Fibroblast of the aortic adventitia (primary cell): ENCODE results near the gene OIP5. TPM values are rescaled to one million over a fixed set of nuclear protein-coding genes. Genes with fewer than 3 reads are reported as not detected.
"Not testable (repeated sequence)": the region's sequence is repeated elsewhere in the genome, so short reads cannot be mapped to it uniquely, and the experiment has no call there.

Source experiments
- DNase-seq: peaks from one replicate; pipeline ENCODE4 v3.0.0-alpha.2; 2010; ENCODE audit warnings: low read depth
- H3K4me3 ChIP-seq: 2 replicates; pipeline ENCODE4 v1.5.1; 2011; ENCODE audit warnings: low read depth, mild to moderate bottlenecking, control low read depth, low read length, moderate library complexity
- CTCF ChIP-seq: IDR thresholded peaks from 2 replicates; pipeline ENCODE4 v1.5.1; 2011; ENCODE audit warnings: mild to moderate bottlenecking, low read length, control low read depth, inconsistent platforms; ENCODE audit not compliant: insufficient read depth
- total RNA-seq: library from RNA; depleted of rRNA; stranded (reverse); fragments of >200 nt; gene quantifications from 2 replicates; pipeline ENCODE4 v1.2.3, GENCODE V29; 2012; ENCODE audit warnings: low replicate concordance

OIP5 gene
- total RNA-seq, 1 donor: 9.0 TPM

DNA sequence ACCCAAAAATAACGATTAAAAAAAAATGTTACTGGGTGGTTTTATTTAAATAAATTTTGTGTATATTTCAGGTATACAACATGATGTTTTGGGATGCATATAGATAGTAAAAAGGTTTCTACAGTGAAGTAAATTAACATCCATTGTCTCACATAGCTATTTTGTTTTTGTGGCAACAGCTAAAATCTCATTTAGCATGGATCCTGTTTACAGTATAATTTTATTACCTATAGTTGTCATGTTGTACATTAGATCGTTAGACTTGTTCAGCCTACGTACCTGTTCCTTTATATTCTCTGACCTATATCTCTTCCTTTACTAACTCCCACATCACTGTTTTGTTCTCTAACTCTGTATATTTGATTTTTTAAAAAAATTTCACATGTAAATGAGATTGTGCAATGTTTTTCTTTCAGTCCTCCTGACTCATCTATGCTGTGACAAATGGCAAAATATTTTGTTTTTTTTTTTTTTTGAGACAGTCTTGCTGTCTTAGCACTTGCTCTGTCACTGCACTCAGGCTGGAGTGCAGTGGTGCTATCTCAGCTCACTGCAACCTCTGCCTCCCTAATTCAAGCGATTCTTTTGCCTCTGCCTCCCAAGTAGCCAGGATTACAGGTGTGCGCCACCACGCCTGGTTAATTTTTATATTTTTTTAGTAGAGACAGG is 45.6 kb downstream of the OIP5 start:
- peak; percentile 23 for DNase-seq
- H3K4me3 ChIP-seq: no peak overlapping the region
- no peak for TF ChIP-seq CTCF

DNA sequence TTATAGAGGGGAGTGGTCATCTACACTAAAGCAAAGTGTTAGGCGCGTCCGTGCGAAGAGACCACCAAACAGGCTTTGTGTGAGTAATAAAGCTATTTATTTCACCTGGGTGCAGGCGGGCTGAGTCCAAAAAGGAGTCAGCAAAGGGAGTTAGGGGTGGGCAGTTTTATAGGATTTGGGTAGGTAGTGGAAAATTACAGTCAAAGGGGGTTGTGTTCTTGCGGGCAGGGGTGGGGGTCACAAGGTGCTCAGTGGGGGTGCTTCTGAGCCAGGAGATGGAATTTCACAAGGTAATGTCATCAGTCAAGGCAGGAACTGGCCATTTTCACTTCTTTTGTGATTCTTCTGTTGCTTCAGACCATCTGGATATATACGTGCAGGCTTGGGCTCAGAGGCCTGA is 47.1 kb downstream of the OIP5 start:
- DNase-seq: no peak
- TF ChIP-seq CTCF: no peak
- peak overlapping the region; percentile 92 for H3K4me3 ChIP-seq

DNA sequence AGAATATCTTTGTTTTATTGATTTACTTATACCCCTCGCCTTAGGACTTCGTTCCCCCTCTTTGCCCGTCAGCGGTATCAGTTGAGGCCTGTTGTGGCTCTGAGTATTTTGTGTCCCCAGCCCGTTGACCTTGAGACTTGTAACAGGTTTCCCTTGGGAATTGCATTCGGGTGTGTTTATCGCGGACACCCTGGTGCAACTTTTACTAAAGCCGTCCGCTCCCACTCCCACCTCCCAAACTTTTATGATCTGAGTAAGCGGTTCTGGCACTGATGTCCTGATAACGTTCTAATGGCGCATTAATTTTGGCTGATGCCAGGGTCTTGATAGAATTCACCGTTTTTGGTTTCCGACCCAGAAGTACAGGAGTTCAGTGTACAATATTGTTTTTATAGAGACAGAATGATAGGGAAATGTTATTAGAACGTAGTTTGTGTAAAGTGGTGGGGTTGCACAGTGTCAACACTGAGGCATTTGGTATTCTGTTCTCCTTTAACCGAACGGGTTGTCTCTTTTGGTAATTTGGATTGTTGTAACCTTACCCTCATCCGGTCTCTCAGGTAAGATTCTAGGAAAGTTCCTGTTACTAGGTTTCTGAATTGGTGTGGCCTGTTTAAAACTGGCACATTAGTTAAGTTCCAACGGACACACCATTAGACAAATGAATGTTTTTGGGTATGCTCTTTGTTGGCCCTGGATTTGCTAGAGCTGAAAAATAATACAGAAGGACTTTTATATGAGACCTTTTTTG is 47.8 kb downstream of the OIP5 start:
- TF ChIP-seq CTCF: no peak
- peak; percentile 50 for DNase-seq
- H3K4me3 ChIP-seq: peak overlapping the region; percentile 92

DNA sequence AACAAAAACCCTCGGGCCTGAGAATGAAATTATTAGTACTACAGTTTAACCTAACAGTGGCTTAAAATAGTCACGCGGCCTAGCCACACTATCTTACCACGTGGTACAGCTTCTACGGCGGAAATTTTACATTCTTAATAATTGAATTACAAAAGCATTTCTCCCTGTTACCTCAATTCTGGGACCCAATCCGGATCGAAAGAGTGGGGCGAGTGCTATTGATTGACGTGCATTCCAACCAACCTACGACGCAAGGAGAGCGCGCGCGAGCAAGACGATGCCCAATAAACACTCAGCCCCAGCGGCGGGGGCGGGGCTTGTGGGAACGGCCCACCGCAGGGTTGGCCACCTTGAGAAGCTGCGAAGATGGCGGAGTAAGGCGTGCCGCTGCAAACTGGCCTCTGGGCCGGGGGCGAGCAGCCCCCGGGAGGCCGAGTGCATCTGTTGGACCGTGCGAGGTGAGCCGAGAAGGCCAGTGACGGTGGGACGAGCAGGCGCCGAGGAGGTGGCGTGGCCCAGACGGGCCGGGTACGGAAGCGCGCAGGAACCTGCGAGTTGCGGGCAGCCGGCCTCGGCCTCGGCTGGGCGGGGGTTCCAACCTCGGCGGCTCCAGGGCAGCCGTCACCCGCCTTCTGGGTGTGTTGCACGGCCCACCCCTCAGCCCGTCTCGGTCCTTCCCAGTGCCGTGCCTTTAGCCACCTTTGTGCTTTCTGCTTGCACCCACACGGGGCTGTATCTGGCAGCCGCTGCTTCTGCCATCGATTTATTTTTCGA is 48.6 kb downstream of the OIP5 start:
- peak; percentile 100 for DNase-seq
- no peak for TF ChIP-seq CTCF
- H3K4me3 ChIP-seq: peak overlapping the region; percentile 92

DNA sequence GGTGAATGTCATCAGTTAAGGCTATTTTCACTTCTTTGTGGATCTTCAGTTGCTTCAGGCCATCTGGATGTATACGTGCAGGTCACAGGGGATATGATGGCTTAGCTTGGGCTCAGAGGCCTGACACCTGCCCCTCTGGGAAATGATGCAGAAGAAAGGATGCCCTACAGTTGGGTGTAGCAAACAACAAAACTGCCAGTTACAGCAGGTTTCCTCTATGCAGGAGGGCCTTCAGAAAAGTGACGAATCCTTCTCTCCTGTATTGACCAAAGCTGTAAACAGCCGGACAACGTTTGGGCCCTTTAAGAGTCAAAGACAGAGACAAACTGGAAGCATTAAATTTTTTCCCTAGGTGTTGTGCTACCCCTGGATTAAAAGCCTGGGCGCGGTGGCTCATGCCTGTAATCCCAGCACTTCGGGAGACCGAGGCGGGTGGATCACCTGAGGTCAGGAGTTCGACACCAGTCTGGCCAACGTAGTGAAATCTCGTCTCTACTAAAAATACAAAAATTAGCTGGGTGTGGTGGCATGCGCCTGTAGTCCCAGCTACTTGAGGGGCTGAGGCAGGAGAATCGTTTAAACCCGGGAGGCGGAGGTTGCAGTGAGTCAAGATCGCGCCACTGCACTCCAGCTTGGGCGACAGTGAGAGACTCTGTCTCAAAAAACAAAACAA is 49.3 kb downstream of the OIP5 start:
- not testable (repeated sequence) for DNase-seq
- H3K4me3 ChIP-seq: peak overlapping the region; percentile 38

GRCh38 chr15:41282436-41282835 is 50.0 kb downstream of the OIP5 start:
- H3K4me3 ChIP-seq, DNase-seq: not testable (repeated sequence)

GRCh38 chr15:41281236-41281635 is 51.2 kb downstream of the OIP5 start:
- no peak for TF ChIP-seq CTCF
- peak; percentile 81 for DNase-seq

More at GRCh38 chr15:41281236-41281635, 51.2 kb downstream of the OIP5 start:
- H3K4me3 ChIP-seq: no peak overlapping the region
